Measurements from ENCODE around the gene ABHD5.

GRCh38 chr3:43690400-43691119, at the start of gene ABHD5:
- TF ChIP-seq EGR1 (IDR thresholded peaks at IDR 0.05): peak; percentile 34; the same call in 1 of the 2 replicates
- TF ChIP-seq TAF1 (IDR thresholded peaks at IDR 0.05; ENCODE audit: low read depth): peak; percentile 76; the same call in 1 of the 2 replicates
- TF ChIP-seq FOXM1 (IDR thresholded peaks at IDR 0.05; ENCODE audit: borderline replicate concordance, low read depth): 0 out of 2 replicates have a peak, but pooled peaks have one; percentile 29
- no peak; the same call in 1 of the 2 replicates for TF ChIP-seq RAD21 (IDR thresholded peaks at IDR 0.05; ENCODE audit: low read depth)
